Testis (tissue), 2 donors: Measurements from ENCODE around the gene GIGYF1.

Experiments
- POLR2A ChIP-seq: fragments of 450-650 bp; IDR thresholded peaks from one replicate; pipeline ENCODE4 v1.6.1; 2017; ENCODE audit warnings: antibody characterized with exemption, mild to moderate bottlenecking, moderate library complexity
- TF ChIP-seq, protein P1 (sequence below), 3 experiments: fragments of 450-650 bp in 2 of 3; fragments of 200-600 bp in 1 of 3; sonication (generic) in 1 of 3; IDR thresholded peaks; one replicate each; pipeline ENCODE4 v1.5.1; 2016 to 2019; ENCODE audit warnings: antibody characterized with exemption in 3 of 3, mild to moderate bottlenecking in 2 of 3, moderate library complexity in 1 of 3

DNA sequence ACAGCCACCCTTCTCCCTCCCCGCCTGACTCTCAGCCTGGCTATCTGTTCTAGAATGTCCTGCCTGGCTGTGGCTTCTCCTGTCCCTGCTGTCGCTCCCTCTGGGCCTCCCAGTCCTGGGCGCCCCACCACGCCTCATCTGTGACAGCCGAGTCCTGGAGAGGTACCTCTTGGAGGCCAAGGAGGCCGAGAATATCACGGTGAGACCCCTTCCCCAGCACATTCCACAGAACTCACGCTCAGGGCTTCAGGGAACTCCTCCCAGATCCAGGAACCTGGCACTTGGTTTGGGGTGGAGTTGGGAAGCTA, 27.4 kb upstream of the GIGYF1 start:
- TF ChIP-seq, protein P1, sequence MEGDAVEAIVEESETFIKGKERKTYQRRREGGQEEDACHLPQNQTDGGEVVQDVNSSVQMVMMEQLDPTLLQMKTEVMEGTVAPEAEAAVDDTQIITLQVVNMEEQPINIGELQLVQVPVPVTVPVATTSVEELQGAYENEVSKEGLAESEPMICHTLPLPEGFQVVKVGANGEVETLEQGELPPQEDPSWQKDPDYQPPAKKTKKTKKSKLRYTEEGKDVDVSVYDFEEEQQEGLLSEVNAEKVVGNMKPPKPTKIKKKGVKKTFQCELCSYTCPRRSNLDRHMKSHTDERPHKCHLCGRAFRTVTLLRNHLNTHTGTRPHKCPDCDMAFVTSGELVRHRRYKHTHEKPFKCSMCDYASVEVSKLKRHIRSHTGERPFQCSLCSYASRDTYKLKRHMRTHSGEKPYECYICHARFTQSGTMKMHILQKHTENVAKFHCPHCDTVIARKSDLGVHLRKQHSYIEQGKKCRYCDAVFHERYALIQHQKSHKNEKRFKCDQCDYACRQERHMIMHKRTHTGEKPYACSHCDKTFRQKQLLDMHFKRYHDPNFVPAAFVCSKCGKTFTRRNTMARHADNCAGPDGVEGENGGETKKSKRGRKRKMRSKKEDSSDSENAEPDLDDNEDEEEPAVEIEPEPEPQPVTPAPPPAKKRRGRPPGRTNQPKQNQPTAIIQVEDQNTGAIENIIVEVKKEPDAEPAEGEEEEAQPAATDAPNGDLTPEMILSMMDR (IDR thresholded peaks at IDR 0.05), result no peak
- TF ChIP-seq POLR2A, result no peak
